ENCODE data around the gene LMTK3. TPM values are rescaled to one million over a fixed set of nuclear protein-coding genes. Genes with fewer than 3 reads are reported as not detected.

Gene LMTK3
- total and polyA plus RNA-seq, 9 of the 15 experiments (the other 6 are each of a cell fraction or from before 2014, with no cell fraction given) = 0.35 to 12.3 (median 2.0) TPM; not detected in 2

DNA sequence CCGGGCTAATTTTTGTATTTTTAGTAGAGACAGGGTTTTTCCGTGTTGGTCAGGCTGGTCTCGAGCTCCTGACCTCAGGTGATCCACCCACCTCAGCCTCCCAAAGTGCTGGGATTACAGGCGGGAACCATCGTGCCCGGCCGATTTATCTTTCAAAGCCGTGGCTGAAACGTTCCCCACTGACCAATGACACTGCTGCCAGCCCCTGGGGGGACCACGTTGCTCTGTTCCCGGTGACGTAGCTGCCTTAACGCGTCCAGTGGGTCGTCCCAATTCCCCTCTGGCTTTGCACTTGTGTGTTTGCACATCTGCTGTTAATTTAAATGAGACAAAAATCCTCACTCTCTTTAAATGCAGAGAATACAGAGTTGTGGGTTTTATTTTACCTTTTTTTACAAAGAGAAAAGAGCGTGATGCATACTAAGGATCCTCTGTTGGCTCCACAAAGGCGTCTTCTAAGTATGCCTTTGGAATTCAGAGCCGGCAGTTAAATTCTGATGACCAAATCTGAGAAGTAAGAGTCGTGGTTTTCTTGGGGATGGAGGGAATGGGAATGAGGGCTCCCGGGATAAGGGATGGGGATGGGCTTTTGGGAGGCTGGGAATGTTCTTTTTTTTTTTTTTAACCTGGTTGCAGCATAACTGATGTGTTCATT is 18.6 kb upstream of the LMTK3 start:
- no peaks in the 10 kb centered on the region; a peak in 1 of 5 replicates for H3K4me1 ChIP-seq (replicated peaks in 1 of 2; ENCODE audit: control insufficient read depth in 2 of 2, insufficient read depth in 2 of 2, low read length in 2 of 2)
- intact Hi-C loops (cut with micrococcal nuclease) = no loop called here
- H2AFZ ChIP-seq (ENCODE audit: low read depth, low read length) = peak overlapping the region; percentile 74
- peaks cover 1% of the 10 kb centered on the region; the same call in 1 of the 2 replicates for H3K9me3 ChIP-seq (replicated peaks; ENCODE audit: control insufficient read depth, insufficient read depth, low read depth, low read length)
- ATAC-seq (no peak), DNase-seq (ENCODE audit: extremely low read depth in 1 of 4, low spot score in 3 of 4) (no peak), FAIRE-seq (no peak)
- H3K4me2 ChIP-seq (ENCODE audit: insufficient read depth, low read length) = no peak overlapping the region
- no peaks in the 10 kb centered on the region for H3K79me2 ChIP-seq (ENCODE audit: control insufficient read depth, insufficient read depth, low read length)
- BruUV-seq (replicated peaks) = no TSS peak
- no peaks in the 10 kb centered on the region for H3K36me3 ChIP-seq (ENCODE audit: control insufficient read depth, insufficient read depth, low read length)
- WGBS (ENCODE audit: insufficient coverage, low coverage, missing lambda C conversion rate) = 19% methylated on average over 20 of the region's 20 CpGs
- H3K4me3 ChIP-seq = no peak overlapping the region
- H3K27me3 ChIP-seq (ENCODE audit: control insufficient read depth in 2 of 2, insufficient read depth in 2 of 2, low read length in 2 of 2) = no peaks in the 10 kb centered on the region
- in situ Hi-C loops (cut with MboI) = no loop called here
- peak overlapping the region in 1 of 2 experiments; percentile 50; a peak in 1 of 4 replicates for H3K9ac ChIP-seq (ENCODE audit: insufficient read depth in 1 of 2, low read depth in 2 of 2, low read length in 2 of 2)
- no peak overlapping the region for H3K27ac ChIP-seq (ENCODE audit: extremely low read depth, low read depth, low read length)
- ChIA-PET CTCF (ENCODE audit: low intra/inter-chr PET ratio) (no interaction called here), POLR2A (interaction anchor here (0.6 to 1.6 kb wide), 2 partner anchors 14 to 16 kb away, joined by 5 read pairs; no protein-coding TSS in a partner anchor)
- H3K9me1 ChIP-seq (ENCODE audit: control insufficient read depth, insufficient read depth, low read length) = no peaks in the 10 kb centered on the region
- TF ChIP-seq ZKSCAN1 (IDR thresholded peaks at IDR 0.05; ENCODE audit: low read depth, low read length) = no peak
- TF ChIP-seq ZEB2 (IDR thresholded peaks at IDR 0.05) = no peak
- TF ChIP-seq GTF2F1 (IDR thresholded peaks at IDR 0.05; ENCODE audit: low read depth, low read length) = no peak
- TF ChIP-seq, protein P1, sequence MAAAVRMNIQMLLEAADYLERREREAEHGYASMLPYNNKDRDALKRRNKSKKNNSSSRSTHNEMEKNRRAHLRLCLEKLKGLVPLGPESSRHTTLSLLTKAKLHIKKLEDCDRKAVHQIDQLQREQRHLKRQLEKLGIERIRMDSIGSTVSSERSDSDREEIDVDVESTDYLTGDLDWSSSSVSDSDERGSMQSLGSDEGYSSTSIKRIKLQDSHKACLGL (CRISPR knock-in tag; IDR thresholded peaks at IDR 0.05; ENCODE audit: borderline replicate concordance, poor library complexity, severe bottlenecking) = no peak
- TF ChIP-seq, protein P2, sequence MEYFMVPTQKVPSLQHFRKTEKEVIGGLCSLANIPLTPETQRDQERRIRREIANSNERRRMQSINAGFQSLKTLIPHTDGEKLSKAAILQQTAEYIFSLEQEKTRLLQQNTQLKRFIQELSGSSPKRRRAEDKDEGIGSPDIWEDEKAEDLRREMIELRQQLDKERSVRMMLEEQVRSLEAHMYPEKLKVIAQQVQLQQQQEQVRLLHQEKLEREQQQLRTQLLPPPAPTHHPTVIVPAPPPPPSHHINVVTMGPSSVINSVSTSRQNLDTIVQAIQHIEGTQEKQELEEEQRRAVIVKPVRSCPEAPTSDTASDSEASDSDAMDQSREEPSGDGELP (CRISPR knock-in tag; IDR thresholded peaks at IDR 0.05; ENCODE audit: borderline replicate concordance) = no peak
- no peak for TF ChIP-seq XRCC5 (IDR thresholded peaks at IDR 0.05; ENCODE audit: low read depth, low read length)
- no peak for TF ChIP-seq FIP1L1 (IDR thresholded peaks at IDR 0.05; ENCODE audit: low read depth, low read length, poor library complexity, severe bottlenecking)
- no peak for TF ChIP-seq MAFK (IDR thresholded peaks at IDR 0.05; ENCODE audit: low read length)
- TF ChIP-seq ZNF785 (CRISPR knock-in tag; IDR thresholded peaks at IDR 0.05) = no peak
- no peak for TF ChIP-seq ZSCAN32 (CRISPR knock-in tag; IDR thresholded peaks at IDR 0.05)
- no peaks in the 10 kb centered on the region for H4K20me1 ChIP-seq (replicated peaks; ENCODE audit: control insufficient read depth, insufficient read depth, low read length)
